GM12872 (cell line): Measurements from ENCODE around the gene HSPB2.

Experiments
- CTCF ChIP-seq: IDR thresholded peaks from 3 replicates; pipeline ENCODE4 v1.5.1; 2011; ENCODE audit warnings: low read depth, mild to moderate bottlenecking, low read length, moderate library complexity; ENCODE audit not compliant: insufficient read depth

HSPB2 gene

GRCh38 chr11:111909378-111909777, 3.2 kb upstream of the HSPB2 start:
- TF ChIP-seq CTCF = no peak

DNA sequence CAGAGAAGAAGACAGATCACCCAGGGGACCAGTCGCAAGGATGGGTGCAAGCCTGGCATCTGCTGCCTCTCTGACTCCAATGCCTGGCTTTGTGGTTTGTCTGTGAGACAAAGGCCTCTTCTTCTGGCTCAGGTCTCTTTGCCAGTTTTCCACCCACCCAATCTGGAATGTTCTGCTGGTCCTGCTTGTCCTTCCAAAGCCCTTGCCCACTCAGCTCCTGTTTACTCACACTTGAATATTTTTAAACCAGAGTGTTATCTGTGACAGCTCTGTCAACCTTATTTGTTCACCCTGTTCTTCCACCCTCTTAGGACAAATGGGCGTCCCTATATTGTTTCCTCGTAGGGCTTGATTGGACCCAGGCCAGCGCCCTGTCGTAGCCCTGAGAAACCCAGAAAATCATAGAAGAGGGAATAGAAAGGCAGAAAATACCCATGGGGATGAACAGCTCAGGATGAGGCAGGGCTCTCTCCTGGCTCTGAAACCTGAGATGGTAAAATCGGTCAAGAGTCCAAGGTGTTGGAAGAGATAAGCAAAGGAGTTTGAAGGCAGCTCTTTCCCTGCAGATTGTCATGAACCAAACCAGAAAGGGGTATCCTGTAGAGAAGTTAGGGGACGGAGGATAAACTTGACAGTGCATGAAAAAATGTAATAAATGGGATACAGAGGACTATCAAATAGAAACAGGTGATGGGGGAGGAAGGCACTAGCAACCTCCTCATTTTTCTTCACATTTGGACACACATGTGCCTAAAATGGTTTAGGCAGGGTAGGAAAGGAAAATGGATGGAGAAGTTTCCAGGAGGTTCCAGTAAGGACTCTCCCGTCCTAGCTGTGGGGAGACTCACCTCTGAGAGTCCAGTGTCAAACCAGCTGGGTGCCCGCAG, 1.6 kb upstream of the HSPB2 start:
- TF ChIP-seq CTCF = no peak

DNA sequence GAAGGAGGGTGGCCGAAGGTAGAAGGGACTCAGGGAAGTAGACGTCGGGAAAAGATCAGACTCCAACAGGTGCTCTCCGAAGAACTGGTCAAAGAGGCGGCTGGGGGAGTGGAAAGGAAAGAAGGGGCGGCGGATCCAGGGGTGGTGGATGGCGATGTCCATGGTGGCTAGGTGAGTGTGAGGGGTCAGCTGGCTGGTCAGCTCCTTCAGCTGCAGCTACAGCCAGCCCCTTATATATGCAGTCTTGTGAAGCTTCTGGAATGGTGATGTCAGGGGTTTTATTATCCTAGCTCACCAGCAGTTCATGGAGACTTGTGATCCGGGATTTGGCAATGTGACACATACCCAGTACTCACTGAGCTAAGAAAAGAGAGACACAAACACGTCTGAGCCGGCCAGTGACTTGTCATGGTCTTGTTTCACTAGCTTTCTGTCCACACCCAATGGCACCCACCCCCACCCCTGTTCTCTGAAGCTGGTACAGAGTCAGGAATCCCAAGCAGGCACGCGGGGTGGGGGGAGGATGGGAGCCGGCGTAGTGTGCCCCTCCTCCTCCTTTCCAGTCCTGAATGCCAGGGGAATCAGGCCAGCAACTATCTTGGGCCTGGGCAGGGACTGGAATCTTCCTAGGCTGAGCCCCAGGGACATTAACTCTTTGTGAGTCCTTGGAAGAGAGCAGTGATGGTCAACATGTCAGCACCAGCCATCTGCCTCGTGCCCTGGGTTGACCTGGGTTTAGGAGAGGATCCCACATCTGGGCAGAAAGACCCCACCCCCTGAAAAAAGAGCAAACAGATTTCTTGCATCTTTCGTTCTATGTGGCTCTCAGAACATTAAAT, 752 bp upstream of the HSPB2 start, which contains the start of gene CRYAB:
CRYAB (minus strand) TSS at position 208 of the 839 bp plus-strand sequence; CDS start at position 162, 46 bp downstream.
- no peak for TF ChIP-seq CTCF

GRCh38 chr11:111913031-111913861, 712 bp downstream of the HSPB2 start:
- no peak for TF ChIP-seq CTCF

- TF ChIP-seq CTCF = no peak
These were observed 1.5 kb downstream of the HSPB2 start for GRCh38 chr11:111913997-111914396.

- no peak for TF ChIP-seq CTCF
These were observed 4.2 kb downstream of the HSPB2 start for GRCh38 chr11:111916768-111917167.
